GM18507 (cell line): Measurements from ENCODE around the gene LOC101059915.
A peak's percentile ranks its signal among the peaks of the same experiment; 100 is the strongest.
"Not testable (repeated sequence)": the region's sequence is repeated elsewhere in the genome, so short reads cannot be mapped to it uniquely, and the experiment has no call there.

Experiments used
- DNase-seq: peaks from one replicate; pipeline ENCODE4 v3.0.0; 2011; ENCODE audit warnings: low read depth; ENCODE audit not compliant: insufficient read length; ENCODE audit errors: extremely low spot score
- FAIRE-seq: peaks from 2 replicates; lab custom pipeline; 2011; peaks lifted over from hg19 to GRCh38; lab: Jason Lieb, UNC

LOC101059915 gene

DNA sequence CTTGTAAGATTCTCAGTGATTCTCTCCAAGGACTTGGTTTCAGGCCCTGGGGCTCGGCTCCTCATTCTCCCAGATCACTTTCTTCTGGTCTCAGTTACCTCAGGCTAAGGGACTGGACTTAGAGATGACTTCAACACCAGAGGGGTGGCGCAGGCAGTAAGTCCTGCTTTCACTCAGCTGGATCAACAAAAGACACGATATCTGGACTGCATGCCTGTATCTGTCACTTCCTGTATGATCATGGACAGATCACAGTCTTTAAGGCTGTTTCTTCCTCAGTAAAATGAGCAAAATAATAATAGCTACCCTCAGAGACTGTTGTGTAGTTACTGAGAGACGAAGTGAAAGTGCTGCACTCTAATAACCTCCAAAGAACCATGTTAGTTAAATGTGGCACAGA lies 29.5 kb upstream of the LOC101059915 start:
- FAIRE-seq (peak; percentile 86), DNase-seq (no peak)

DNA sequence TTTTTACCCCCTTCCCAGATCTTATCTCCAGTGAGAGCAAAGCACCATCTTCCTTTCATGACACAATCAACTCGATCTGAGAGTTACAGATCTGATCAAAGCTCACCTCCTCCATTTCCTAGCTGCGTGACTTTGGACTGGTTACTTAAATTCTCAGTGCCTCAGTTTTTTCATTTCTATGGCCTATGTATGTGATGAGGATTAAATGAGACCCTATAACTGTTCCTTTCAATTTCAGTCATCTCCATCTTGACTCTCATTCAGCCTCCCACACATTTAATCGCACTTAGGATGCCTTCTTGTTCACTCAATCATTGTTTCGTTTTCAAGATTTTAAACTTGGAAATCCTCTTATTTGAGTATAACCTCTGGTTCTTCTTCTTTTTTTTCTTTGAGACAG lies 28.9 kb upstream of the LOC101059915 start:
- no peak for FAIRE-seq
- DNase-seq: no peak

DNA sequence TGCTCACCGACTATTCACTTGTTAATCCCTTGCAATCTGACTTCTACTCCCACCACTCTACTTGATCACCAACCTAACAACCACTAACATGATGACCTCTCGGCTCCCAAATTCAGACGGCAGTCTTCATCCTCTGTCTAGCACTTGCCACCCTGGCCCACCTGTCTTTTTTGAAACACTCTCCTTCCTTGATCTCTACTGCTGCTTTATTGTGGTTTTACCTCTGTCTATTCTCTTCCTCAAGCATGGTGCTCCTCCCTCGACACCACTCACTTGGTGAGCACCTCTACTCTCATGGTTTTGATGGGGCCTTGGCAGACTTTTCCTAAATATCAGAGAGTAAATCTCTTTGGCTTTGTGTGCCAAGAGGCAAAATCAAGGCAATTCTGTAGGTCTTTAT lies 27.3 kb upstream of the LOC101059915 start:
- FAIRE-seq (no peak), DNase-seq (no peak)

DNA sequence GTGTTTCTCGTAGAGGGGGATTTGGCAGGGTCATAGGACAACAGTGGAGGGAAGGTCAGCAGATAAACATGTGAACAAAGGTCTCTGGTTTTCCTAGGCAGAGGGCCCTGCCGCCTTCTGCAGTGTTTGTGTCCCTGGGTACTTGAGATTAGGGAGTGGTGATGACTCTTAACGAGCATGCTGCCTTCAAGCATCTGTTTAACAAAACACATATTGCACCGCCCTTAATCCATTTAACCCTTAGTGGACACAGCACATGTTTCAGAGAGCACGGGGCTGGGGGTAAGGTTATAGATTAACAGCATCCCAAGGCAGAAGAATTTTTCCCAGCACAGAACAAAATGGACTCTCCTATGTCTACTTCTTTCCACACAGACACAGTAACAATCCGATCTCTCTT lies 22.9 kb upstream of the LOC101059915 start:
- not testable (repeated sequence) for FAIRE-seq, DNase-seq

DNA sequence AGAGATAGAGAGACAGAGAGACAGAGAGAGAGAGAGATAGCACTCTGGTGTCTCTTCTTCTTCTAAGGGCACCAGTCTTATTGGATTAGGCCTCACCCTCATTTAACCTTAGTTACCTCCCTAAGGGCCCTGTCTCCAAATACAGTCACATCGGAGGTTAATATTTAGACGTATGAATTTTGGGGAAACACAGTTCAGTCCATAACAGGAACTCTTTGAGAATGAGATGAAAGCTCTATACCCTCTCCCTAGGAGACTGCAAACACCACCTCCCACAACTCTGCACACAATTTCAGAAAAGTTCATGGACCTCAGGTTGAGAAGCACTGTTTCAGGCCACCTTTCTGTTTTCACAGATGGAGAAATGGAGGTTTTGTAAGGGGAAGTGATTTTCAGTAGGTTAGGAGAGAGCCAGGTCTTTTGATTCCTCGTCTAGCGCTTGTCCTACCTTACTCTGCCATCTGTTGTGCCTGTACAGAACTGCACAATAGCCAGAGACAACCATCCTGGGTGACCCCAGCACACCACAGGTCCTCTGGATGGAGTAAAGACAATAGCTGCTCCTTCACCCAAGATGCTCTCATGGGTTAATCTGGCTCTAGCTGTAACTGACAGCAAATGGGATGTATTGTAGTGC lies 16.9 kb upstream of the LOC101059915 start:
- peak; percentile 94 for FAIRE-seq
- no peak for DNase-seq

GRCh38 chrX:71652405-71652804 lies 14.9 kb upstream of the LOC101059915 start:
- peak; percentile 81 for FAIRE-seq

GRCh38 chrX:71653344-71653743 lies 14.0 kb upstream of the LOC101059915 start:
- DNase-seq: no peak
- no peak for FAIRE-seq

More at GRCh38 chrX:71652405-71652804, 14.9 kb upstream of the LOC101059915 start:
- no peak for DNase-seq

DNA sequence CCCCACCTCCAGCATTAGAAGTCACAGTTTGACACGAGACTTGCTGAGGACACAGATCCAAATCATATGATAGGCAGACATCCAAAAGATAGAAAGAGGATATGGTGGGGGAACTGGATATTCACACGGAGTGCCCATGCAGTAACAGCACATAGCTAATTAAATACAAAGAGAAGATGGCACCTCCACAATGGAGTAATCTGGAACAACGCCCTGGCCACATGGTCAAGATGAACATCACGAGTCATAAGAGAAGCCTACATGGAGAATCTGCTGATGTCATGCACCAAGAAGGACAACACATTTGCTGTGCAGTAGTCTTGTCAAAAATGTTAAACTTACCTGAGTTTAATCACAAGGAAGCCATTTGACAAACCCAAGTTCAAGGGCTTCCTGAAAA lies 10.1 kb upstream of the LOC101059915 start:
- FAIRE-seq (no peak), DNase-seq (no peak)

DNA sequence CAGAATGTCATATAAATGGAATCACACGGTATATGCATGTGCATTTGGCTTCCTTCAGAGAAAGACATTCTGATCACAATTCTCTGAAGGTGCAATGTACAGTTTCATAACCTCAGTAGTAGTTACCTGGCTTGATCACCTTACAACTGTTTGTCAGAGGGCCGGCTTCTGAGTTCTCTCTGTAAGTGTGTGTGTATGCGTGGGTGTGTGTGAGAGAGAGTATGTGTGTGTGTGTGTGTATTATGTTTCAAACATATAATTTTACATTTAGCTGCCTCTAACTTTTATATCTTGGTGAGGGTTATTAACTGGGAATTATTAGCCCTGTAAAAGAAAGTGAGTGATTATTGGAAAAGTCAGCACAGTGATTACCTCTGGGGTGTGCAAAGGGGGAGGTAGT lies 8.0 kb upstream of the LOC101059915 start:
- FAIRE-seq (no peak), DNase-seq (no peak)

DNA sequence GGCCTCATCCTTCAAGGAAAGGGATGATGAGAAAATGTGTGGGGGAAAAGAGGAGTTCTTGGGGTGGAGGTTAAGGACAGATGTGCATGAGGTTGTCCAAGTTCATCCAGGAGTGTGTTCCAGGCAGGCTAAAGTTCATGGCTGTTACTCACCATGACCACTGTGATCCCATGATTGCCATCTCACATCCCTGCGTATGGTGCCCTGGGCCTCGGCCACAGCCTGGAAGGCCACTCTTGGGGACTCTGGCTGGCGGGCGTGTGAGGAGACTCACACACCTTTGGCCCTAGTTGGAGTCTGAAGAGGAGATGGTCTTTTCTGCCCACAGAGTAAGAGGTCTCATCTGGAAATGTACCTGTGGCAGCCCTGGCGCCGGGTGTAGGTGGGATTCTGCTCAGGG lies 7.4 kb upstream of the LOC101059915 start:
- DNase-seq (no peak), FAIRE-seq (no peak)

- FAIRE-seq (peak; percentile 38), DNase-seq (no peak)
Observed at GRCh38 chrX:71660562-71661416, 6.6 kb upstream of the LOC101059915 start.

DNA sequence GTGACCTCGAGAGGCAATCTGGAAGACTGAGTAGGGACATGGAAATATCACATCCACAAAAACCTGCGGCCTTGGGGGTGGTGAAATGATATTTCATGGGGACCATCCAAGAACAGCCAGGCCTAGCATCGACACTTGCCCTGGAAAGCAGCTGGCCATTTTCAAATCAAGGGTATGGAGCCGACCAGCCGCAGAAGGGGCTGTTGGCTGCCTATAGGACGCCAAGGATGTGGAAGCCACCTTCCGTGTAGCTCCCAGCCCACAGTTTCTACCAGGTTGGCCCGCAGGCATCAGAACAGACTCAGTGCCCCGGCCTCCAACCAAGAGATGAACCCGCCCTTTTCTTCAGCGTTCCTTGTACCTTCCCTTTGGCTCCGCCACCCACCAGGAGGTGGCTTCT lies 5.4 kb upstream of the LOC101059915 start:
- DNase-seq (no peak), FAIRE-seq (no peak)

- not testable (repeated sequence) for DNase-seq, FAIRE-seq
Observed at GRCh38 chrX:71662654-71663053, 4.7 kb upstream of the LOC101059915 start.

- FAIRE-seq, DNase-seq: not testable (repeated sequence)
Observed at GRCh38 chrX:71663238-71663637, 4.1 kb upstream of the LOC101059915 start.

DNA sequence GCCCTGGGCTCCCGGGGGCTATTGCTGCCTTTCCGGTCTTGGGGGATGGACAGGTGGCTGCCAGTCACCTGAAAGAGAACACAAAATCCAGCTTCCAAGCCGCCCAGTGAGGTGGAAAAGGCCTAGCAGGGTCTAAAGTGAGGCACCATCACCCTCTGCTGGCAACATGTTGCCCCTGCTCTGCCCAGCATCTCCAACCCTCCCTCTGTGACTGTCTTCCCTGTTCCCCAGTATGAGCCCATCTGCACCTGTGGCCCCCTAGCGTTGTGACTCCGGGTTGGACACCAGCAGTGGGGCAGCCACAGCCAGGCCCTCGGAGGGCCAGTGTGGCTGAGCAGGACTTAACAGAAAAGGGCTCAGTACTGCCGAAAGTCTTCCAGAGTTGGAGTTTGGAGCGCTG lies 3.1 kb upstream of the LOC101059915 start:
- FAIRE-seq: peak; percentile 82
- not testable (repeated sequence) for DNase-seq

DNA sequence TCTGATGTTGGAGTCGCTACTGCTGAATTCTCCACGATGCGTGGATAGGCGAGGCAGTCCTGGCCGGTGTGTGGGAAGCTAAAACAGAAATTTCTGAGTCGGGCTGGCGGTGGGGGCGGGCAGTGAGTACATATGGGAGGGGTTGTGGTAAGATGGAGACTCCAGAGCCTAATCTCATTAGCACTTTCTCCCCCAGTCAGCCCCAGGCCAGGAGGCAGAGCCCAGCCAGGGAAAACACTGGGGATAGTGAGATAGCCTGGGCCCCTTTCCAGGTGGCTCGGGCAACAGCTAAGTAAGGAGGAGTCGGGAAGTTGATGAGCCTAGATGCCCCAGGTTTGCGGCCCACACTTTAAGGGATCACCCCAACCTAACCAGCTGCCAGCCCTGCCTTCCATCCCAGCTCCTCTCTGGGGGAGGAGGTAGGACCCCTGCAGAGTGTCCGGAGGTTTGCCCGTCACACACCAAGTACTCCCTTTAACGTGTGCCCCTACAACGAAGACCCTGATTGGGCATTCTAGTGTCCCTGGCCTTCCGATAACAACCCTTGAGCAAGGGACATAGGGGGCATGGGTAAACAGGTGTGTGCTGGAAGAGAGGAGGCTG lies 2.4 kb upstream of the LOC101059915 start:
- no peak for DNase-seq
- no peak for FAIRE-seq

GRCh38 chrX:71665747-71666146 lies 1.6 kb upstream of the LOC101059915 start:
- no peak for FAIRE-seq
- no peak for DNase-seq

- DNase-seq (no peak), FAIRE-seq (no peak)
Observed at GRCh38 chrX:71666240-71667223, 814 bp upstream of the LOC101059915 start.

- FAIRE-seq (no peak), DNase-seq (no peak)
Observed at GRCh38 chrX:71668248-71668595, 876 bp downstream of the LOC101059915 start.
